BLaER1 (cell line): ENCODE measurements around the gene RNF223.
"Not testable (repeated sequence)": the region's sequence is repeated elsewhere in the genome, so short reads cannot be mapped to it uniquely, and the experiment has no call there.

ENCODE experiments used
- H3K27ac ChIP-seq: shearing (Covaris generic); formaldehyde crosslinking; 2 replicates; pipeline ENCODE4 v1.8.1; 2022
- H3K27me3 ChIP-seq: shearing (Covaris generic); formaldehyde crosslinking; 2 replicates; pipeline ENCODE4 v1.8.1; 2022
- H3K36me3 ChIP-seq: shearing (Covaris generic); formaldehyde crosslinking; 2 replicates; pipeline ENCODE4 v1.8.1; 2022
- H3K4me1 ChIP-seq: shearing (Covaris generic); formaldehyde crosslinking; 2 replicates; pipeline ENCODE4 v1.8.1; 2022
- H3K4me2 ChIP-seq: shearing (Covaris generic); formaldehyde crosslinking; 2 replicates; pipeline ENCODE4 v1.8.1; 2022
- H3K4me3 ChIP-seq: shearing (Covaris generic); formaldehyde crosslinking; 2 replicates; pipeline ENCODE4 v1.8.1; 2022
- H3K9ac ChIP-seq: shearing (Covaris generic); formaldehyde crosslinking; 2 replicates; pipeline ENCODE4 v1.8.1; 2022
- H3K9me3 ChIP-seq: shearing (Covaris generic); formaldehyde crosslinking; 2 replicates; pipeline ENCODE4 v1.8.1; 2022
- H4K20me1 ChIP-seq: shearing (Covaris generic); formaldehyde crosslinking; 2 replicates; pipeline ENCODE4 v1.8.1; 2022
- Cebpa-rat ChIP-seq: shearing (Covaris generic); IDR thresholded peaks from 2 replicates; pipeline ENCODE4 v1.8.1; 2022

The RNF223 gene

DNA sequence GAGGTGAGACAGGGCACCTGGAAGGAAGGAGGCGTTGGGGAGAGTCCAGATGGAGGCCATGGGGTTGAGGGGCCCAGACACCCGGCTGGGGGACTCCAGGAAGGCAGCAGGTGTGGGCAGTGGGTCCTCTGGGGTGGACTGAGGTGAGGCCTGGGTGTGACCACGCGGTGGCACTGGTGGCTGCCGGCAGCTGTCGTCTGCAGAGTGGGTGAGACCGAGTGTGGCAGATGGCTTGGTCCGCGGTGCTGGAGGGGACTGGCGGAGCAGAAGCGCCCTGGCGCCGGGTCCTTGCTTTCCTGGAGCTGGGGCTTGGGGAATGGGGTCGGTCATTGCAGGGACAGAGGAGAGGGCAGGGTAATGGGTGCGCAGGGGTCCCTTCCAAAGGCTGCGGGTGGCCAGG is 41.7 kb downstream of the RNF223 start:
- Histone ChIP-seq H3K27me3 (peaks cover 16% of the 10 kb centered on the region), H3K27ac (no peak overlapping the region), H3K4me2 (peak overlapping the region; percentile 95), H3K9me3 (no peaks in the 10 kb centered on the region), H3K4me3 (peak overlapping the region; percentile 70), H3K36me3 (peaks cover 13% of the 10 kb centered on the region; the same call in 1 of the 2 replicates), H3K4me1 (peaks cover 67% of the 10 kb centered on the region), H4K20me1 (peaks cover 60% of the 10 kb centered on the region), H3K9ac (0 out of 2 replicates have a peak overlapping the region, but pooled peaks have one; percentile 34)
- TF ChIP-seq Cebpa-rat = no peak

- H3K9me3 ChIP-seq = no peaks in the 10 kb centered on the region
- H3K9ac ChIP-seq = peak overlapping the region; percentile 40; the same call in 1 of the 2 replicates
- H3K4me2 ChIP-seq = peak overlapping the region; percentile 95
- H4K20me1 ChIP-seq = peaks cover 60% of the 10 kb centered on the region
- no peak for TF ChIP-seq Cebpa-rat
- H3K4me1 ChIP-seq = peaks cover 67% of the 10 kb centered on the region
- no peak overlapping the region for H3K4me3 ChIP-seq
- peaks cover 13% of the 10 kb centered on the region; the same call in 1 of the 2 replicates for H3K36me3 ChIP-seq
- H3K27ac ChIP-seq = peak overlapping the region; percentile 64
- peaks cover 16% of the 10 kb centered on the region for H3K27me3 ChIP-seq
Measured at GRCh38 chr1:1031659-1032235, 42.4 kb downstream of the RNF223 start.

DNA sequence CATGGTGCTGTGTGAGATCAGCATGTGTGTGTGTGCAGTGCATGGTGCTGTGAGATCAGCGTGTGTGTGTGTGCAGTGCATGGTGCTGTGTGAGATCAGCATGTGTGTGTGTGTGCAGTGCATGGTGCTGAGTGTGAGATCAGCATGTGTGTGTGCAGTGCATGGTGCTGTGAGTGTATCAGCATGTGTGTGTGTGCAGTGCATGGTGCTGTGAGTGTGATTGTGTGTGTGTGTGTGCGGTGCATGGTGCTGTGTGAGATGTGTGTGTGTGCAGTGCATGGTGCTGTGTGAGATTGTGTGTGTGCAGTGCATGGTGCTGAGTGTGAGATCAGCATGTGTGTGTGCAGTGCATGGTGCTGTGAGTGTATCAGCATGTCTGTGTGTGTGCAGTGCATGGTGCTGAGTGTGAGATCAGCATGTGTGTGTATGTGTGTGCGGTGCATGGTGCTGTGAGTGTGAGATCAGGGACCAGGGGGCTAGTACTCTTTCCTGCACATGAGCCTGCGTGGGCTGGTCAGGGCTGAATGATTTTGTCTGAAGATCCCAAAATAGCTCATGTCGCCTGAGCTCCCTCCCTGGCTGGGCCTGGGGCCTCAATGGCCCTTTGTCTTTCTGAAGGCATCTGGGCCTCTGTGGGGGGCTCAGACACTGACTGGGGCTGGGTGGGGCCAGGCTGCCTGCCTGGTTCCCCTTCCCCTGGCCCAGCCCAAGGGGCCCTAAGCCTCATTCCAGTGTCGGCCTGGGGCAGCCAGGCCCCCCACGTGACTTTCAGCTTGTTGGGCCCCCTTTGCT is 43.0 kb downstream of the RNF223 start:
- H3K36me3 ChIP-seq, H3K9me3 ChIP-seq, H3K4me3 ChIP-seq: not testable (repeated sequence)
- Histone ChIP-seq H3K27ac (peak overlapping the region; percentile 64), H3K27me3 (peaks cover 16% of the 10 kb centered on the region), H3K4me2 (peak overlapping the region; percentile 95), H3K4me1 (peaks cover 67% of the 10 kb centered on the region), H4K20me1 (peaks cover 60% of the 10 kb centered on the region), H3K9ac (peak overlapping the region; percentile 40; the same call in 1 of the 2 replicates)

- peaks cover 56% of the 10 kb centered on the region for H4K20me1 ChIP-seq
- peak overlapping the region; percentile 48 for H3K9ac ChIP-seq
- H3K4me1 ChIP-seq = peaks cover 77% of the 10 kb centered on the region
- no peaks in the 10 kb centered on the region for H3K9me3 ChIP-seq
- H3K27ac ChIP-seq = peak overlapping the region; percentile 66
- peaks cover 5% of the 10 kb centered on the region; the same call in 1 of the 2 replicates for H3K36me3 ChIP-seq
- TF ChIP-seq Cebpa-rat = peak; percentile 58; the same call in 1 of the 2 replicates
- peak overlapping the region; percentile 96 for H3K4me2 ChIP-seq
- H3K27me3 ChIP-seq = no peaks in the 10 kb centered on the region
- H3K4me3 ChIP-seq = peak overlapping the region; percentile 36
Measured at GRCh38 chr1:1027791-1028190, 46.3 kb downstream of the RNF223 start.

DNA sequence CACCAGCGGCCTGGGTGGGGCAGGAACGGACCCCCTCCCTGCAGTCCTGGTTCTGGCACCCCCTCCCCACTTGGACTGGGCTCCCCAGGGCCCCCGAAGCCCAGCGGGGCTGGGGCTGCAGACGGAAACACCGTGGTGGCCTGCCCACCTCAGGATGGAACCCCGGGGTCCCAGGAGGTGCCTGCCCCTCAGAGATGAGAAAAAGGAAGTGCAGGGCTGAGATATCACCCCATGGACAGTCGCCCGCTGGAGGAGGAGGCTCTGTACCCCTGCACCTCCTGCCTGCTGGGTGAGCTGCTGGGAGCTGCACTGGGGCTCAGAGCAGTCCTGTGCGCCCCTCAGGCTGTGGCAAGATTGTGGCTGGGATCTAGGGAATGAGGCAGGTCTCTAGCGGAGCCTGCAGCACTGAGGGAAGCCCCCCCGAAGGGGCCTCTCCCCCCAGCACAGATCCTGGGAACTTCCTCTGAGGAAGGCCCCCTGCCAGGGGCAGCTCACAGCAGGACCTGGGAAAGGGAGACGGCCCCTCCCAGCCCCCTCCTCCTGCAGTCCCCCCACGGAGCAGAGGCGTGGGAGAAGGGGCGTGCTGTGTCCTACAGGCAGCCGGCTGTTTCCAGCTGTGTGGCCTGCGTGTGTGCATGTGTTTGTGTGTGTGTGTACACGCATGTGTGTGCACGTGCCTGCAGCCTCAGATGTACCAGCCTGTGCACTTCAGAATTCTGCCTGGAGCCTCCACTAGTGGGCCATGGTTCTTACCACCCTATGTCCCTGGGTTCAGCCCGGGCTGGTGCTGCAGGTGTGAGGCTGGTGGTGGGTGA is 47.3 kb downstream of the RNF223 start:
- H3K9me3 ChIP-seq = no peaks in the 10 kb centered on the region
- H3K4me1 ChIP-seq = peaks cover 77% of the 10 kb centered on the region
- peak overlapping the region; percentile 48 for H3K9ac ChIP-seq
- H3K4me2 ChIP-seq = peak overlapping the region; percentile 96
- peaks cover 5% of the 10 kb centered on the region; the same call in 1 of the 2 replicates for H3K36me3 ChIP-seq
- H3K27ac ChIP-seq = peak overlapping the region; percentile 66; the same call in 1 of the 2 replicates
- no peaks in the 10 kb centered on the region for H3K27me3 ChIP-seq
- no peak for TF ChIP-seq Cebpa-rat
- peak overlapping the region; percentile 36; the same call in 1 of the 2 replicates for H3K4me3 ChIP-seq
- H4K20me1 ChIP-seq = peaks cover 51% of the 10 kb centered on the region

DNA sequence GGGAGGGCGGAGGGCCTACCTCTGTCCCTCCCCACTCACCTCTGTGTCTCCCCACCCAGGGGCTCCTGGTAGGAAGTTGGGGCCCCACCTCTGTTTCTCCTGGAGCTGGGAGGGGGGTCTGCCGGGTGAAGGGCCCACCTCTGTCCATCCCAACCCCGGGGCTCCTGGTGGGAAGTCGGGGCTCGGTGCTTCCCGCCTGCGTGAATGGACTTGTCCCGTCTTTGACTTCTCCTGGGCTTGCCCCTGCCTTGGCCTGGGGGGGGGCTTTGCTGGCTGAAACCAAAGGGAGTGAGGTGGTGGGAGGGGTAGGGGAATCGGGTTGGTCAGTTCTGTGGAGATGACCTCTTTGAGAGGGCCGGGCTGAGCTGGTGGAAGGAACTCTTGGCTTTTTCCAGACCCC is 48.4 kb downstream of the RNF223 start:
- TF ChIP-seq Cebpa-rat = no peak
- H3K4me2 ChIP-seq = peak overlapping the region; percentile 96
- peaks cover 5% of the 10 kb centered on the region; the same call in 1 of the 2 replicates for H3K36me3 ChIP-seq
- no peak overlapping the region for H3K9ac ChIP-seq
- H3K4me3 ChIP-seq = no peak overlapping the region
- peaks cover 77% of the 10 kb centered on the region for H3K4me1 ChIP-seq
- no peaks in the 10 kb centered on the region for H3K9me3 ChIP-seq
- peaks cover 8% of the 10 kb centered on the region for H3K27me3 ChIP-seq
- peaks cover 52% of the 10 kb centered on the region for H4K20me1 ChIP-seq
- no peak overlapping the region for H3K27ac ChIP-seq

DNA sequence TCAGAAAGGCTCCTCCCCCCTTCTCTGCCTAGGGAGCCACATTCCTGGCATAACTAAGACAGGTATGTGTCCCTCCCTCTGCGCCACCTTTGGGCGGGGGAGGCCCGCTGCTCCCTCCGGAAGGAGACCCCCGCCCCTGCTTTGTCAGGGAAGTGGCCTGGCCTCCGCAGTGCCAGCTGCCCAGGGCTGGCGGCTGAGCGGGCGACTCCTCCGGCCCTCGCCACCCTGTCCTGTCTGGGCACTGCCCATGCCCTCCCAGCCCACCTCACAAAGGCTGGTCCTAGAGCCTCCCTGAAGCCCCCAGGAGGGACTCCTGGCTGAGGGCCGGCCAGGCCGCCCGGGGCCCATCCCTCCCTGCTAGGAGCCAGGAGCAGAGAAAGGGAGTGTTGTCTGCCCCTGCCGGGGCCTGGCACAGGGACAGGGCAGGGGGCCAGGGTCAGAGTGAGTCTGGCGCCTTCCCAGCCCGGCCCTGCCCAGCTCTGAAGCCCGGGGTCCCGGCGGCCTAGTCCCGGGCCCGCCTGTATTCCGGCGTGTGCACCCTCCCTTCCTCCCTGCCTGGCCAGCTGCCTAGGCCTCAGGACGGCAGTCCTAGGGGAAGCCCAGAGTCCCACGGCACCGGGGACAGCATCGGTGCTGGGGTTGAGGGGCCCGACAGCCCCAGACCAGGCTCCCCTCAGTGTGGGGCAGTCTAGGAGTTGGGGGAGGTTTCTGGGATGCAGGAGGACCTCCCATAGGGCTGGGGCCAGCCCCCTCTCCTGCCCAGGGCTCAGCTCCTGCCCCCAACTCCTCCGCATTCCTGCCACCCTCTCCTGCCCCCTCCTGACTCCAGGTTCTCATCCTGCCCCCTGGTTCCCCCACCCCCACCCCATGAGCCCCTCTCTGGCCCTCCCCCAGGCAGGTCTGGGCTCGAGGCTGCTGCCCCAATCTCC is 49.1 kb downstream of the RNF223 start:
- H3K9ac ChIP-seq = no peak overlapping the region
- peaks cover 77% of the 10 kb centered on the region for H3K4me1 ChIP-seq
- H3K9me3 ChIP-seq = no peaks in the 10 kb centered on the region
- H4K20me1 ChIP-seq = peaks cover 52% of the 10 kb centered on the region
- H3K27ac ChIP-seq = no peak overlapping the region
- peaks cover 9% of the 10 kb centered on the region for H3K27me3 ChIP-seq
- H3K4me3 ChIP-seq = no peak overlapping the region
- TF ChIP-seq Cebpa-rat = no peak
- peak overlapping the region; percentile 99 for H3K4me2 ChIP-seq
- H3K36me3 ChIP-seq = peaks cover 5% of the 10 kb centered on the region; the same call in 1 of the 2 replicates

GRCh38 chr1:1024149-1024770 is 49.8 kb downstream of the RNF223 start:
- H3K4me2 ChIP-seq = peak overlapping the region; percentile 99
- H3K36me3 ChIP-seq = peaks cover 5% of the 10 kb centered on the region; the same call in 1 of the 2 replicates
- no peak for TF ChIP-seq Cebpa-rat
- H3K9ac ChIP-seq = no peak overlapping the region
- no peak overlapping the region for H3K27ac ChIP-seq
- peaks cover 77% of the 10 kb centered on the region for H3K4me1 ChIP-seq
- peaks cover 9% of the 10 kb centered on the region for H3K27me3 ChIP-seq
- no peak overlapping the region for H3K4me3 ChIP-seq
- H3K9me3 ChIP-seq = no peaks in the 10 kb centered on the region
- peaks cover 52% of the 10 kb centered on the region for H4K20me1 ChIP-seq
